Fibroblast of mammary gland (primary cell): ENCODE measurements around the gene DOCK2.

Experiments
- DNase-seq: peaks from one replicate; pipeline ENCODE4 v3.0.0-alpha.2; 2010; ENCODE audit warnings: low read depth
- H3K4me3 ChIP-seq: 2 replicates; pipeline ENCODE4 v1.5.1; 2011; ENCODE audit warnings: low read depth, mild to moderate bottlenecking, low read length, moderate library complexity; ENCODE audit not compliant: control insufficient read depth
- TF ChIP-seq, protein P1 (sequence below): conservative IDR thresholded peaks from 2 replicates; pipeline ENCODE4 v1.5.1; 2011; ENCODE audit warnings: low read depth, low read length, inconsistent platforms; ENCODE audit not compliant: control insufficient read depth, insufficient read depth

Gene DOCK2

GRCh38 chr5:170056561-170057267 is 419.6 kb downstream of the DOCK2 start:
- no peak overlapping the region for H3K4me3 ChIP-seq
- DNase-seq: no peak
- TF ChIP-seq, protein P1, sequence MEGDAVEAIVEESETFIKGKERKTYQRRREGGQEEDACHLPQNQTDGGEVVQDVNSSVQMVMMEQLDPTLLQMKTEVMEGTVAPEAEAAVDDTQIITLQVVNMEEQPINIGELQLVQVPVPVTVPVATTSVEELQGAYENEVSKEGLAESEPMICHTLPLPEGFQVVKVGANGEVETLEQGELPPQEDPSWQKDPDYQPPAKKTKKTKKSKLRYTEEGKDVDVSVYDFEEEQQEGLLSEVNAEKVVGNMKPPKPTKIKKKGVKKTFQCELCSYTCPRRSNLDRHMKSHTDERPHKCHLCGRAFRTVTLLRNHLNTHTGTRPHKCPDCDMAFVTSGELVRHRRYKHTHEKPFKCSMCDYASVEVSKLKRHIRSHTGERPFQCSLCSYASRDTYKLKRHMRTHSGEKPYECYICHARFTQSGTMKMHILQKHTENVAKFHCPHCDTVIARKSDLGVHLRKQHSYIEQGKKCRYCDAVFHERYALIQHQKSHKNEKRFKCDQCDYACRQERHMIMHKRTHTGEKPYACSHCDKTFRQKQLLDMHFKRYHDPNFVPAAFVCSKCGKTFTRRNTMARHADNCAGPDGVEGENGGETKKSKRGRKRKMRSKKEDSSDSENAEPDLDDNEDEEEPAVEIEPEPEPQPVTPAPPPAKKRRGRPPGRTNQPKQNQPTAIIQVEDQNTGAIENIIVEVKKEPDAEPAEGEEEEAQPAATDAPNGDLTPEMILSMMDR: no peak

- TF ChIP-seq, protein P1: no peak
- DNase-seq: no peak
- H3K4me3 ChIP-seq: no peak overlapping the region
These were observed 420.2 kb downstream of the DOCK2 start for GRCh38 chr5:170057311-170057710.

DNA sequence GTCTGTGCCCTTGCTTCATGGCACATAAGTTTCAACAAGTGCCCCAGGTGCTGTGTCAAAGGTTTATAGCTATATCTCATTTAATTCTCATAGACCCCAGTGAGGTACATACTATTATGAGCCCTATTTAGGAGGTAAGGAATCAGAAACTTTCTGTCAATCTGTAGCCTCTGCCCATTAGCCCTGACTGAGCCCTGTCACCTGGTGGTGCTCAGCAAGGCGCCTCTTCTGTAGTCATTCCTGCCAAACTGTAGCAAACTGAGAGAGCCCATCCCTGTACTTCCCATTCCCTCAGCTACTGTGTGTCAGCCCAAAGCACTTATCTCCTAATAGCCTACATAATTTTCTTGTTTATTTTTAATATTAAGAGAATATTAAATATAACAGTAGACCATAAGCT is 422.1 kb downstream of the DOCK2 start:
- TF ChIP-seq, protein P1: no peak
- no peak overlapping the region for H3K4me3 ChIP-seq
- DNase-seq: no peak

GRCh38 chr5:170067152-170067551 is 430.1 kb downstream of the DOCK2 start:
- H3K4me3 ChIP-seq: no peak overlapping the region
- TF ChIP-seq, protein P1: no peak
- DNase-seq: no peak

DNA sequence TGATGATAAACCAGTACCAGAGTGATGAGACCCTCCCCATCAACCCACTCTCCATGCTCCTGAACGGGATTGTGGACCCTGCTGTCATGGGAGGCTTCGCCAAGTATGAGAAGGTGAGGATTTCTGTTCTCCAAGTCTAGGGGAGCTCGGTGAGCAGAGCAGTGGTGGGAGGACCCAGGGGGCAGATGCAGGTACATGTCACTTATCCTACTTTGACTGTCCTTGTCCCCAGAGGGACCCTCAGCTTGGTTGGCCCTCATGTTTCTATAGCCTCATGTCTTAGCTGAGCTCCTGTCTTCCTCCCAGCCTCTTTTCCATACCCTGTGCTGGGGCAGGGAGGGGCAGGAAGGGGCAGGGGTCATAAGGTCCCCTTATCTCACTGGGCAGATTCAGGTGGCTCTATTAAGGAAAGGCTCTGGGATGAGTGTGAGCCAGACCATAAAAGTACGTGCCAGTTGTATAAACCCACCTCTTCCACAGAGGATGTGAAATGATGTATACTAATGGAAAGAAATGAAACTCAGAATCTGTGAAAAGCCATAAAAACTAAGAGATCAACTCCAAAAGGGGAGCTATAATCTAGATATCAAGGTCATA is 430.6 kb downstream of the DOCK2 start:
- H3K4me3 ChIP-seq: no peak overlapping the region
- DNase-seq: no peak
- TF ChIP-seq, protein P1: no peak

- DNase-seq: no peak
- TF ChIP-seq, protein P1: no peak
- no peak overlapping the region for H3K4me3 ChIP-seq
These were observed 432.4 kb downstream of the DOCK2 start for GRCh38 chr5:170069512-170069911.
